HG03066 (cell line): ENCODE data around the gene NIPAL3.

ENCODE experiments used
- ATAC-seq: cut with Tn5 transposase; IDR thresholded peaks from one replicate; pipeline ENCODE4 v1.9.1; 2021; ENCODE audit warnings: low read depth; ENCODE audit not compliant: unreplicated experiment

NIPAL3 gene

GRCh38 chr1:24390924-24391782, 24.4 kb upstream of the NIPAL3 start:
- ATAC-seq, result no peak

GRCh38 chr1:24391882-24392603, 23.6 kb upstream of the NIPAL3 start:
- peak; percentile 61 for ATAC-seq

- ATAC-seq, result no peak
These were observed 23.0 kb upstream of the NIPAL3 start for GRCh38 chr1:24392604-24392946.

- ATAC-seq, result no peak
These were observed 22.5 kb upstream of the NIPAL3 start for GRCh38 chr1:24392982-24393650.

- no peak for ATAC-seq
These were observed 21.7 kb upstream of the NIPAL3 start for GRCh38 chr1:24393892-24394291.

GRCh38 chr1:24400065-24400464, 15.5 kb upstream of the NIPAL3 start:
- no peak for ATAC-seq

- no peak for ATAC-seq
These were observed 11.8 kb upstream of the NIPAL3 start for GRCh38 chr1:24403806-24404205.

- ATAC-seq, result no peak
These were observed 8.8 kb upstream of the NIPAL3 start for GRCh38 chr1:24406788-24407187.

GRCh38 chr1:24409535-24409934, 6.1 kb upstream of the NIPAL3 start:
- no peak for ATAC-seq

GRCh38 chr1:24410750-24411149, 4.9 kb upstream of the NIPAL3 start:
- no peak for ATAC-seq

GRCh38 chr1:24411963-24412362, 3.6 kb upstream of the NIPAL3 start:
- no peak for ATAC-seq

GRCh38 chr1:24412408-24412807, 3.2 kb upstream of the NIPAL3 start:
- no peak for ATAC-seq

- ATAC-seq, result peak; percentile 45
These were observed 2.0 kb upstream of the NIPAL3 start, which contains the start of gene STPG1 for GRCh38 chr1:24413350-24414163. STPG1 (minus strand) TSS chr1:24413782; CDS start chr1:24401388, 12,394 bp downstream.

- ATAC-seq, result no peak
These were observed 748 bp upstream of the NIPAL3 start for GRCh38 chr1:24414775-24415333.

GRCh38 chr1:24415910-24416665, 486 bp downstream of the NIPAL3 start:
- ATAC-seq, result peak; percentile 4

GRCh38 chr1:24416666-24417391, 1.2 kb downstream of the NIPAL3 start:
- ATAC-seq, result no peak

- no peak for ATAC-seq
These were observed 2.1 kb downstream of the NIPAL3 start for GRCh38 chr1:24417681-24418080.

GRCh38 chr1:24418898-24419628, 3.5 kb downstream of the NIPAL3 start:
- ATAC-seq, result no peak
